ENCODE data around the gene GSTM4. TPM values are rescaled to one million over a fixed set of nuclear protein-coding genes. Genes with fewer than 3 reads are reported as not detected.
A peak's percentile ranks its signal among the peaks of the same experiment; 100 is the strongest.

Gene GSTM4
- total and polyA plus RNA-seq, 2 of the 4 experiments (the other 2 are of a cell fraction): 10.4 to 37.8 TPM

DNA sequence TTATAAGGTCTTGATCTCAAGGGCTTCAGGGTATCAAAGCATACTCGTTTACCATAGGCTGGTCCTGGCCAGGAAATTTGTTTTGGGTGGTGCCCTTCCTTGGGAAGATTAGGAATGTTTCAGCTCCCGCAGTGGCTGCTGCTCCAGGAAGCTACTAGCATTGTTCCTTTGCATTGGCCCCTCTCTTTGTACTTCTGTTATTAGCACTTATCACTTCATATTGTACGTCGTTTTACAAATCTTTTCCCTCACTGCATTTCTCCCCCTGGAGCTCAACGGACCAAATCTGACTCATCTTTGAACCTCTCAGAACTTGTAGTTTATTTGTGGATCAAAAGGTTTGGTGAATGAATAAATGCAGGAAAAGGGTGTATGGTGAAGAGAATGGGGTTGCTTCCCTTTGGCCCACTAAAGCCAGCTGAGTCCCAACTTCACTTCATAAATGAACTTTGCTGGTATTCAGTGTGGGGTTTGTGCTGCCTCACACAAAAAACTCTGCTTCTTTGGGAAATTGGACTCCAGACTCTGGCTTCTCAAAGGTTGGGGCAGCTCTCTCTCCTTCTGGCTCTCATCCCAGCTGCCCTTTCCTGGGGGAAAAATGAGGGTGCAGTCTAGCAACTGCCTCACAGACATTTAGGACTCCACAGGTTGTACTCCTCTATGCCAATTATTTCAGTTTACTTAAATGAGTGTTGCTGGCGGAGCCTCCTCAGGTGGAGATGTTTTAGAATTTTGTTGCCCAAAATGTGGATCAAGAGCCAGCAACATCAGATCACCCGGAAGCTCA lies 42.3 kb upstream of the GSTM4 start (continued):
- TF ChIP-seq, protein P1, sequence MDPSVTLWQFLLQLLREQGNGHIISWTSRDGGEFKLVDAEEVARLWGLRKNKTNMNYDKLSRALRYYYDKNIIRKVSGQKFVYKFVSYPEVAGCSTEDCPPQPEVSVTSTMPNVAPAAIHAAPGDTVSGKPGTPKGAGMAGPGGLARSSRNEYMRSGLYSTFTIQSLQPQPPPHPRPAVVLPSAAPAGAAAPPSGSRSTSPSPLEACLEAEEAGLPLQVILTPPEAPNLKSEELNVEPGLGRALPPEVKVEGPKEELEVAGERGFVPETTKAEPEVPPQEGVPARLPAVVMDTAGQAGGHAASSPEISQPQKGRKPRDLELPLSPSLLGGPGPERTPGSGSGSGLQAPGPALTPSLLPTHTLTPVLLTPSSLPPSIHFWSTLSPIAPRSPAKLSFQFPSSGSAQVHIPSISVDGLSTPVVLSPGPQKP (IDR thresholded peaks at IDR 0.05; ENCODE audit: borderline replicate concordance, low read depth, low read length): no peak

DNA sequence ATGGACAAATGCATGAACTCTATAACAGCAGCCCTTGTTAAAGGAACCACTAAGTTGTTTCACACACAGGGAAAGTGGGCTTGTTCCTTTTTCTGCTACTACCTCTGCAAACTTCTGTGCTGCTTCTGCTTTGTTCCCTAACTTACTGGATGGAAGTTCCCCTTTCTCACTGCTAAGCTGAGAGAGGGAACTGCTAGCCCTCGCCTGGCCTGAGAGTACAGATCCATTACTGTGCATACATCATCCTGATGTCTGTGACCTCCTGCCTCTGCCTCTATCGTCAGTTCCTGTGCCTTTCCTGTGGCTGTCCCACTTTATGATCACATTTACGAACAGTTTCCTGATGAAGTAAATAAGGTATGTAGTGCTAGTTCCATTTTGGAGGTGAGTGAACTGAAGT lies 40.0 kb upstream of the GSTM4 start:
- Histone ChIP-seq H2AK9ac (replicated peaks; ENCODE audit: low read depth, low read length, poor library complexity) (no peak overlapping the region), H2BK5ac (ENCODE audit: low read depth, low read length, poor library complexity, severe bottlenecking) (peak overlapping the region; percentile 90), H2AK5ac (ENCODE audit: low read depth, low read length) (peak overlapping the region; percentile 76), H3K14ac (replicated peaks; ENCODE audit: low read depth, low read length) (peak overlapping the region; percentile 85), H3K23ac (ENCODE audit: low read depth, low read length) (peak overlapping the region; percentile 55; the same call in 1 of the 2 replicates), H3K4me2 (ENCODE audit: low read depth, low read length) (no peak overlapping the region), H4K8ac (ENCODE audit: low read depth in 2 of 2, low read length in 2 of 2) (peak overlapping the region; percentile 63 to 86; a peak in 3 of 4 replicates), H3K36me3 (ENCODE audit: control insufficient read depth, insufficient read depth, low read length) (no peaks in the 10 kb centered on the region), H2AFZ (replicated peaks; ENCODE audit: low read length, poor library complexity) (peak overlapping the region; percentile 11), H3K79me1 (ENCODE audit: low read depth in 1 of 2, low read length in 2 of 2) (peaks cover 16 to 65% of the 10 kb centered on the region in 2 experiments; a peak in 3 of 4 replicates), H4K20me1 (ENCODE audit: insufficient read depth, low read length) (0 out of 2 replicates have a peak, but pooled peaks cover under 1% of the 10 kb centered on the region), H3K4ac (ENCODE audit: low read depth, low read length) (peak overlapping the region; percentile 88; the same call in 1 of the 2 replicates), H3K9me1 (ENCODE audit: insufficient read depth, low read length) (peaks cover 50% of the 10 kb centered on the region), H3K9ac (ENCODE audit: low read depth, low read length) (no peak overlapping the region; the same call in 1 of the 2 replicates), H2BK15ac (ENCODE audit: low read depth, low read length) (peak overlapping the region; percentile 80; the same call in 2 of the 3 replicates), H3K56ac (ENCODE audit: extremely low read depth, insufficient read depth, low read length) (no peak overlapping the region), H3K9me3 (ENCODE audit: control insufficient read depth, insufficient read depth, low read length) (no peaks in the 10 kb centered on the region), H3K4me3 (ENCODE audit: insufficient read depth, low read depth, low read length) (no peak overlapping the region), H3K4me1 (ENCODE audit: control insufficient read depth, insufficient read depth, low read length) (peaks cover 29% of the 10 kb centered on the region), H3K18ac (ENCODE audit: low read depth, low read length) (peak overlapping the region; percentile 22; the same call in 1 of the 2 replicates), H2BK20ac (ENCODE audit: low read depth, low read length) (0 out of 2 replicates have a peak overlapping the region, but pooled peaks have one; percentile 83), H4K5ac (ENCODE audit: low read depth, low read length) (0 out of 2 replicates have a peak overlapping the region, but pooled peaks have one; percentile 1), H3K27ac (ENCODE audit: insufficient read depth, low read length) (no peak overlapping the region), H3K27me3 (ENCODE audit: control insufficient read depth, insufficient read depth, low read length) (no peaks in the 10 kb centered on the region), H4K91ac (ENCODE audit: insufficient read depth, low read depth, low read length) (peak overlapping the region; percentile 58), H2BK120ac (ENCODE audit: low read depth, low read length) (peak overlapping the region; percentile 81)
- no peak for ATAC-seq (ENCODE audit: low read depth)
- BruUV-seq (replicated peaks): no TSS peak
- in situ Hi-C loops (cut with MboI; ENCODE audit: low sequenced_read_pairs) (no loop called here), dilution Hi-C loops (cut with HindIII; ENCODE audit: low sequenced_read_pairs, unreplicated experiment) (no loop called here), intact Hi-C loops (cut with micrococcal nuclease) (no loop called here)
- WGBS, 2 experiments (ENCODE audit: extremely low coverage in 2 of 2, insufficient read length in 1 of 2): no CpG with 5 or more reads among the region's 3 CpGs
- DNase-seq: peak; percentile 46
- ChIA-PET POLR2A (ENCODE audit: unreplicated experiment) (no interaction called here), CTCF (no interaction called here)
- TF ChIP-seq NFE2L2 (IDR thresholded peaks at IDR 0.05; ENCODE audit: low read depth, low read length): no peak
